Tibial nerve (tissue), 4 donors: ENCODE data around the gene TDRD10. TPM values are rescaled to one million over a fixed set of nuclear protein-coding genes. Genes with fewer than 3 reads are reported as not detected.

Experiments used
- DNase-seq, 2 donors: peaks; one replicate each; pipeline ENCODE4 v3.0.0-alpha.2; 2019; ENCODE audit warnings: low spot score in 2 of 2
- H3K27ac ChIP-seq, 4 donors: fragments of 200-600 bp; sonication (generic) in 3 of 4; one replicate each; pipeline ENCODE4 v1.5.1; 2017 to 2019; ENCODE audit warnings: mild to moderate bottlenecking in 1 of 4
- H3K27me3 ChIP-seq, 2 donors: fragments of 200-600 bp; sonication (generic) in 1 of 2; one replicate each; pipeline versions ENCODE4 v1.5.1 to v1.6.0; 2017 to 2019
- H3K36me3 ChIP-seq, 3 donors: fragments of 200-600 bp; sonication (generic); one replicate each; pipeline ENCODE4 v1.5.1; 2018 to 2019
- H3K4me1 ChIP-seq, 4 donors: fragments of 200-600 bp; sonication (generic) in 3 of 4; one replicate each; pipeline ENCODE4 v1.5.1; 2017 to 2019
- H3K4me3 ChIP-seq, 4 donors: fragments of 200-600 bp; sonication (generic) in 3 of 4; one replicate each; pipeline ENCODE4 v1.5.1; 2017 to 2019; ENCODE audit warnings: mild to moderate bottlenecking in 1 of 4, moderate library complexity in 1 of 4
- H3K9me3 ChIP-seq, 4 donors: fragments of 200-600 bp; sonication (generic) in 3 of 4; one replicate each; pipeline ENCODE4 v1.5.1; 2017 to 2019
- EP300 ChIP-seq, 2 donors: sonication (generic); formaldehyde crosslinking; IDR thresholded peaks; one replicate each; pipeline ENCODE4 v1.6.1; 2017; ENCODE audit warnings: antibody characterized with exemption in 2 of 2, mild to moderate bottlenecking in 1 of 2
- POLR2A ChIP-seq, 2 donors: fragments of 450-650 bp; IDR thresholded peaks; one replicate each; pipeline ENCODE4 v1.6.1; 2017; ENCODE audit warnings: antibody characterized with exemption in 2 of 2, mild to moderate bottlenecking in 2 of 2, moderate library complexity in 2 of 2
- WGBS, 2 donors: methylation state at CpG; one replicate each; pipeline ENCODE4 v1.1.5; 2018; 5-methylcytosine and 5-hydroxymethylcytosine counted together
- total RNA-seq, 4 donors: library from RNA; depleted of rRNA; stranded (reverse); fragments of >200 nt; gene quantifications; one replicate each; pipeline ENCODE4 v1.1.0, GENCODE V29; 2016
- TF ChIP-seq, protein P1 (sequence below), 5 experiments: fragments of 200-600 bp in 3 of 5; fragments of 450-650 bp in 2 of 5; sonication (generic) in 3 of 5; IDR thresholded peaks; one replicate each; pipeline ENCODE4 v1.5.1; 2016 to 2019; ENCODE audit warnings: antibody characterized with exemption in 5 of 5, mild to moderate bottlenecking in 3 of 5, moderate library complexity in 2 of 5

Gene TDRD10
- total RNA-seq, 4 donors from 2014 or later = 6.7 to 9.0 (median 7.6) TPM

DNA sequence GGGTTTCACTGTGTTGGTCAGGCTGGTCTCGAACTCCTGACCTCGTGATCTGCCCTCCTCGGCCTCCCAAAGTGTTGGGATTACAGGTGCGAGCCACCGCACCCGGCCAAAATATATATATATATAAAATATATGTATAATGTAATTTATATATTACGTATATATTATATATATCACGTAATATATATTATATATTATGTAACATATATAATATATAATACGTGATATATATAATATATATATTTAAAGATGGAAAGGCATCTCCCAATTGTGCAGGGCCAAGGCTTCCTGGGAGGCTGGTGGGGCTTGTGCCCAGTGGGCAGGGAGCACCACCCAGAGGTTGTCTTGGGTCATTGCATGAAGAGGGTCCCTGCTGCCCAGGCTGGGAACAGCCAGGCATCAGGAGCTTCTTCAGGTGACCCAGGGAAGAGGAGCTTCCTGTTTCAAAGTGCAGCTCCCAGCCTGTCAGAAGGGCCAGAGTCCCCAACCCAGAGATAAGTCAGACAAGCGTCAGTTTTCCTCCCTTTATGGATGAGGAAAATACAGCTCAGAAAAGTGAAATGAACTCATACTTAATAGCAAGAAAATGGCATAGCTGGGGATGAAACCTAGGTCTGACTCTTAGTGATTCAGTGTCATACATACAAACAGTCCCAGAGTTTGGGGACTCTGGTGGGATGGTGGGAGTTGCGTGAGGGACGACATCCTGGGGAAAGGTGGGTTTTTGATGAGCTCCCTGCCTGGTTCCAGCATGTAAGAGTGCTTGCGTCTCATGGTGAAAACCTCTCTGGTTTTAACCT is 44.4 kb downstream of the TDRD10 start:
- Histone ChIP-seq H3K4me1 (peaks cover 0 to 27% (median 0%) of the 10 kb centered on the region in 4 donors), H3K27me3 (no peaks in the 10 kb centered on the region), H3K4me3 (no peak overlapping the region), H3K36me3 (peaks cover 0 to 28% (median 15%) of the 10 kb centered on the region in 3 donors), H3K9me3 (no peaks in the 10 kb centered on the region), H3K27ac (peak overlapping the region in 1 of 4 donors; percentile 27)
- TF ChIP-seq, protein P1, sequence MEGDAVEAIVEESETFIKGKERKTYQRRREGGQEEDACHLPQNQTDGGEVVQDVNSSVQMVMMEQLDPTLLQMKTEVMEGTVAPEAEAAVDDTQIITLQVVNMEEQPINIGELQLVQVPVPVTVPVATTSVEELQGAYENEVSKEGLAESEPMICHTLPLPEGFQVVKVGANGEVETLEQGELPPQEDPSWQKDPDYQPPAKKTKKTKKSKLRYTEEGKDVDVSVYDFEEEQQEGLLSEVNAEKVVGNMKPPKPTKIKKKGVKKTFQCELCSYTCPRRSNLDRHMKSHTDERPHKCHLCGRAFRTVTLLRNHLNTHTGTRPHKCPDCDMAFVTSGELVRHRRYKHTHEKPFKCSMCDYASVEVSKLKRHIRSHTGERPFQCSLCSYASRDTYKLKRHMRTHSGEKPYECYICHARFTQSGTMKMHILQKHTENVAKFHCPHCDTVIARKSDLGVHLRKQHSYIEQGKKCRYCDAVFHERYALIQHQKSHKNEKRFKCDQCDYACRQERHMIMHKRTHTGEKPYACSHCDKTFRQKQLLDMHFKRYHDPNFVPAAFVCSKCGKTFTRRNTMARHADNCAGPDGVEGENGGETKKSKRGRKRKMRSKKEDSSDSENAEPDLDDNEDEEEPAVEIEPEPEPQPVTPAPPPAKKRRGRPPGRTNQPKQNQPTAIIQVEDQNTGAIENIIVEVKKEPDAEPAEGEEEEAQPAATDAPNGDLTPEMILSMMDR (IDR thresholded peaks at IDR 0.05) = peak; percentile 59 to 81 (median 68)
- TF ChIP-seq POLR2A (IDR thresholded peaks at IDR 0.05) (no peak), EP300 (IDR thresholded peaks at IDR 0.05) (no peak)
- DNase-seq = no peak
- WGBS, 2 donors = 82 to 83% methylated on average over 13 of the region's 13 CpGs

DNA sequence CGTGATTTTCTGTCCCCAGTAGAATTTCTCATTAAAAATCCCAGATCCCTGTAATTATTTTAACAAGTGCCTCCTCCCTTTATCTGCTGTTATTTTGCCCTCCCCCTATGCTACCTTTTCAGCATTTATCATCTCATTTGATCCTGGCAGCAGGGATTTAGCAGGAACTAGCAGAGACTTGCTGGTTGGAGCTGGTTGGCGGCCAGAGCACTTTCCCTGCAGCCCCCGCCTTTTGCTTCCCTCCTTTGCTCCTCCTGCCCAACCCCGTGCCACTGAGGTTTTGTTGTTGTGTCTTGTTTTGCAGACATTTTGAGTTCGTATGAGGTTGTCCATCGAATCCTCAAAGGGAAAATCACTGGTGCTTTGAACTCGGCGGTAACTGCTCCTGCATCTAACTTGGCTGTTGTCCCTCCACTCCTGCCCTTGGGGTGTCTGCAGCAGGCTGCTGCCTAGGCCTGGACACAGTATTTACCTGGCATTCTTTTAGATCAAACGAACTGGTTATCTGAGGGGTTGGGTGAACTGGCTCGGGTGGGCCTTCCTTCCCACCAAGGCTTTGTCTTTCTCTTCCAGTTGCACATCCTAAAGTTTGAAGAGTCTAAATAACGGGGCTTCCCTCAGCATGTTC is 45.2 kb downstream of the TDRD10 start:
- Histone ChIP-seq H3K36me3 (peaks cover 0 to 36% (median 22%) of the 10 kb centered on the region in 3 donors), H3K27me3 (no peaks in the 10 kb centered on the region), H3K9me3 (no peaks in the 10 kb centered on the region), H3K27ac (peak overlapping the region in 2 of 4 donors; percentile 12 to 37), H3K4me3 (no peak overlapping the region), H3K4me1 (peaks cover 0 to 27% (median 0%) of the 10 kb centered on the region in 4 donors)
- WGBS, 2 donors = 58 to 69% methylated on average over 11 of the region's 11 CpGs
- no peak for DNase-seq
- no peak for TF ChIP-seq POLR2A (IDR thresholded peaks at IDR 0.05)

DNA sequence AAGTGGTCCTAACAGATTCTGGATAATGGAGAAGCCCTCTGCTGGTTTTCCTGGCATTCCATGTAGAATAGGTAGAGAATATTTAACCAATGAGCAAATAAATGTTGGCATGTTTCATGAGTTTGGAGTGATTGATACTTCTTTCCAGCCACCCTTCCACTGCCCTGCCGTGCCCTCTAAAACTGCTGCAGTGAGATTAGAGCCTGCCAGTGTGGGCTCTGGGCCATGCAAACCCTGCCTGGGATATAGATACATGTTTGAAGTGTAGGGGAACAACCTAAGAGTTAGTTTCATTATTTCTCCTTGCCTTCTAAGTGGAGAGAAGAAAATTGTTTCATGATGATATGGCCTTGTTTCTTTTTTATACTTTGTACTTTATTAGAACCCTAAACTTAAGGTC is 46.0 kb downstream of the TDRD10 start:
- Histone ChIP-seq H3K27ac (peak overlapping the region in 2 of 4 donors; percentile 12 to 37), H3K4me1 (peaks cover 0 to 31% (median 0%) of the 10 kb centered on the region in 4 donors), H3K4me3 (no peak overlapping the region), H3K27me3 (no peaks in the 10 kb centered on the region), H3K36me3 (peaks cover 0 to 44% (median 28%) of the 10 kb centered on the region in 3 donors), H3K9me3 (no peaks in the 10 kb centered on the region)
- DNase-seq = no peak
- TF ChIP-seq POLR2A (IDR thresholded peaks at IDR 0.05) = no peak
- TF ChIP-seq, protein P1 (IDR thresholded peaks at IDR 0.05) = no peak
- no peak for TF ChIP-seq EP300 (IDR thresholded peaks at IDR 0.05)
- WGBS, 2 donors = 38 to 46% methylated on average over 1 of the region's 1 CpG

DNA sequence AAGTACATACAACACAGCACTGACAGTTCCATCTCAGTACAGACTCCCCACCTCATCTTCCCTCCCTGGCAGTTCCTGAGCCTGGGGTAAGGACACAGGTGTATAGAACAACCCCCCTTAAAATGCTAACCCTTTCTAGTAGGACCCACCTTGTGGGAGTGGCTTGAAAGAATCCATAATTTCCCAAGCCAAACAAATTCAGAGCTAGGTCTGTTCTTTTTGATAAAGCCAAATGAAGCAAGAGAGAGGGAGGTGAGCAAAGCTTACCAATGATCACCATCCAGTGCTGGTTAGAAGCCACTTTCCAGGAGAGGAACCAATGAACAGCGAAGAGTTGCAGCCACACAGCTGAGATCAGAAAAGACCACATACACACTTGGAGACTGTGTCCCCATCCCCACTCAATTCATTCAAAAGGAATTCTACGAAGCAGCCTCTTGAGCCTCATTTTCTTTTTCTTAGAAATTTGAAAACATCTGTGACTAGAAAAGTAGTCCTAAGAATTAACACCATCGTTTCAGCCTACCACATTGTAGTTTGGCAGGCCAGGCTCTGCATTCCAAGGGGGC is 47.3 kb downstream of the TDRD10 start:
- 76 to 79% methylated on average over 3 of the region's 3 CpGs for WGBS, 2 donors
- H3K4me3 ChIP-seq = no peak overlapping the region

DNA sequence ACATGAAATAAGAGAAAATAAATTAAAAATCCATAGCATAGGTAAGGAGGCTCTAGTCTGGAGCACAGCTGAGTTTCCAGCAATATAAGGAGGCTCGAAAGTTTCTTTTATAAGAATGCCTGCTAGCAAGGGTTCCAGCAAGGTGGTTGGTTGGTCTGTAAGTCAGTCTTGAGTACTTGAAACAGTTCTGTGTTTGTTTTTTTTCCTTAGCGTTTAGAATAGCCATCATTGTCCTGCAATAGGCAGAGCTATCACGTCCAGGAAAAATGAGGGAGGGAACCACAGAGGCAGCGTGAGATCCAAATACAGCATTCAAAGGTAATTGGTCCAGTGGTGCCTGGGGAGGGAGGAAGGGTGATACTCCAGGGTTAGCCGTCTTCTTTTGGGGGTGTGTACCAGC is 48.1 kb downstream of the TDRD10 start:
- Histone ChIP-seq H3K9me3 (no peaks in the 10 kb centered on the region), H3K36me3 (peaks cover 0 to 64% (median 35%) of the 10 kb centered on the region in 3 donors), H3K4me1 (peaks cover 0 to 37% (median 0%) of the 10 kb centered on the region in 4 donors), H3K27me3 (no peaks in the 10 kb centered on the region), H3K27ac (no peak overlapping the region), H3K4me3 (no peak overlapping the region)
- no peak for TF ChIP-seq POLR2A (IDR thresholded peaks at IDR 0.05)
- TF ChIP-seq, protein P1 (IDR thresholded peaks at IDR 0.05) = no peak
- no peak for TF ChIP-seq EP300 (IDR thresholded peaks at IDR 0.05)
- DNase-seq = no peak
- WGBS, 2 donors = 45 to 46% methylated on average over 5 of the region's 5 CpGs

More for the DNA sequence above, 47.3 kb downstream of the TDRD10 start:
- no peak for DNase-seq
- no peaks in the 10 kb centered on the region for H3K27me3 ChIP-seq
- peaks cover 0 to 56% (median 35%) of the 10 kb centered on the region in 3 donors for H3K36me3 ChIP-seq
- no peak for TF ChIP-seq EP300 (IDR thresholded peaks at IDR 0.05)
- TF ChIP-seq POLR2A (IDR thresholded peaks at IDR 0.05) = no peak
- TF ChIP-seq, protein P1 (IDR thresholded peaks at IDR 0.05) = no peak
- H3K9me3 ChIP-seq = no peaks in the 10 kb centered on the region
- H3K27ac ChIP-seq = peak overlapping the region in 1 of 4 donors; percentile 9
- peaks cover 0 to 37% (median 0%) of the 10 kb centered on the region in 4 donors for H3K4me1 ChIP-seq
